Mucosa of descending colon (tissue), 3 donors: ENCODE data around the gene THRAP3. TPM values are rescaled to one million over a fixed set of nuclear protein-coding genes. Genes with fewer than 3 reads are reported as not detected.

ENCODE experiments used
- ATAC-seq: fragments of 200-7000 bp; cut with Tn5 transposase; one replicate; pipeline ENCODE4 v1.9.1; 2020; ENCODE audit warnings: mild to moderate bottlenecking, moderate library complexity
- DNase-seq, 3 donors: peaks; one replicate each; pipeline ENCODE4 v3.0.0-alpha.2; 2020
- H3K36me3 ChIP-seq: fragments of 200-600 bp; one replicate; pipeline ENCODE4 v1.8.0; 2021; ENCODE audit warnings: low read depth, mild to moderate bottlenecking
- H3K4me1 ChIP-seq: fragments of 200-600 bp; one replicate; pipeline ENCODE4 v1.8.0; 2021; ENCODE audit warnings: low read depth, mild to moderate bottlenecking
- H3K4me3 ChIP-seq: fragments of 200-600 bp; one replicate; pipeline ENCODE4 v1.8.0; 2021; ENCODE audit warnings: mild to moderate bottlenecking
- H3K9me3 ChIP-seq: fragments of 200-600 bp; one replicate; pipeline ENCODE4 v1.8.0; 2021; ENCODE audit warnings: mild to moderate bottlenecking
- intact Hi-C, 2 donors: fragments of 100-400 bp; cut with DNase I in 1 of 2; cut with micrococcal nuclease in 1 of 2; formaldehyde crosslinking; loops; one replicate each; pipeline versions ENCODE4 v1.11.0 to v1.11.1; 2022; cut with DNase I, micrococcal nuclease
- total RNA-seq, 3 donors: library from RNA; stranded (reverse); fragmentation: NEBNext Ultra II Directional in 2 of 3; extraction: Animal tissue kit (Norgen Biotek cat#: 25700) in 2 of 3; gene quantifications; one replicate each; pipeline versions ENCODE4 v1.2.1 to v1.2.4, GENCODE V29; 2021 to 2023
- TF ChIP-seq, protein P1 (sequence below): fragments of 200-600 bp; IDR thresholded peaks from one replicate; pipeline ENCODE4 v1.8.0; 2022; ENCODE audit warnings: antibody characterized with exemption, mild to moderate bottlenecking
- donor health status: DM: no; HTN: no; CAD: no; lungs with moderate emphysema.
- donor health status: DM: no; HTN: no; CAD: no.
- donor health status: DM: no; HTN: yes; CAD: no.

The THRAP3 gene
- total RNA-seq, 3 donors from 2014 or later, result 83.0 to 103 (median 85.1) TPM

DNA sequence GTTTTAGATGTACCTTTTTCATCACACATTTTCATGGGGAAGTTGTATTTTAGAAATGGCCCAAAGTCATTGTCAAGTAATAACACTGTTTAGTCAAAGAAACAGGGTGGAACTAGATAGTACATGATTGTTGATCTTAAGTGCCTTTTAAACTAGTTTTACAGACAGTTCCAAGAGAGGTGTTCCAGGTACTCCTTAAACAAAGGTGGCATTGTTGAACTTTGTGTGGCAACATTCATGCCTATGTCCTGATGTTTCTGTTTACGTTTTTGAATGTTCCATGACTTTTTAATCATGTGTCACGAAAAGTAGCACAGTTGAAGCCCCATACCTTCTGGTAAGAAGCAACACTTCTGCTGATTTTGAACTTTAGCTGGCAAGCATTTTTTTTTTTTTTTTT is 72.8 kb downstream of the THRAP3 start:
- Histone ChIP-seq H3K9me3 (no peaks in the 10 kb centered on the region), H3K4me3 (no peak overlapping the region), H3K4me1 (peaks cover 23% of the 10 kb centered on the region), H3K36me3 (peaks cover 12% of the 10 kb centered on the region)
- TF ChIP-seq, protein P1, sequence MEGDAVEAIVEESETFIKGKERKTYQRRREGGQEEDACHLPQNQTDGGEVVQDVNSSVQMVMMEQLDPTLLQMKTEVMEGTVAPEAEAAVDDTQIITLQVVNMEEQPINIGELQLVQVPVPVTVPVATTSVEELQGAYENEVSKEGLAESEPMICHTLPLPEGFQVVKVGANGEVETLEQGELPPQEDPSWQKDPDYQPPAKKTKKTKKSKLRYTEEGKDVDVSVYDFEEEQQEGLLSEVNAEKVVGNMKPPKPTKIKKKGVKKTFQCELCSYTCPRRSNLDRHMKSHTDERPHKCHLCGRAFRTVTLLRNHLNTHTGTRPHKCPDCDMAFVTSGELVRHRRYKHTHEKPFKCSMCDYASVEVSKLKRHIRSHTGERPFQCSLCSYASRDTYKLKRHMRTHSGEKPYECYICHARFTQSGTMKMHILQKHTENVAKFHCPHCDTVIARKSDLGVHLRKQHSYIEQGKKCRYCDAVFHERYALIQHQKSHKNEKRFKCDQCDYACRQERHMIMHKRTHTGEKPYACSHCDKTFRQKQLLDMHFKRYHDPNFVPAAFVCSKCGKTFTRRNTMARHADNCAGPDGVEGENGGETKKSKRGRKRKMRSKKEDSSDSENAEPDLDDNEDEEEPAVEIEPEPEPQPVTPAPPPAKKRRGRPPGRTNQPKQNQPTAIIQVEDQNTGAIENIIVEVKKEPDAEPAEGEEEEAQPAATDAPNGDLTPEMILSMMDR, result no peak
- DNase-seq (no peak), ATAC-seq (peak; percentile 71)
- intact Hi-C loops, result no loop called here

DNA sequence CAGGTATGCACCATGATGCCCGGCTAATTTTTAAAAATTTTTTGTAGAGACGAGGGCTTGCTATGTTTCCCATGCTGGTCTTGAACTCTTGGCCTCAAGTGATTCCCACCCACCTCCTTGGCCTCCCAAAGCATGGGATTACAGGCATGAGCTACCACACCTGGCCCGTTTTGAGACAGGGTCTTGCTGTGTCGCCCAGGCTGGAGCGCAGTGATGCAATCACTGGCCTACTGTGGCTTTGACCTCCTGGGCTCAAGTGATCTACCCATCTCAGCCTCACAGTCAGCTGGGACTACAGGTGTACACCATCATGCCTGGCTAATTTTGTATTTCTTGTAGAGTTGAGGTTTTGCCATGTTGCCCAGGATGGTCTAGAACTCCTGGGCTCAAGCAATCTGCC is 74.4 kb downstream of the THRAP3 start:
- intact Hi-C loops, result no loop called here
- DNase-seq (no peak), ATAC-seq (no peak)
- TF ChIP-seq, protein P1, result no peak
- peaks cover 13% of the 10 kb centered on the region for H3K36me3 ChIP-seq
- peaks cover 23% of the 10 kb centered on the region for H3K4me1 ChIP-seq
- no peak overlapping the region for H3K4me3 ChIP-seq
- no peaks in the 10 kb centered on the region for H3K9me3 ChIP-seq

DNA sequence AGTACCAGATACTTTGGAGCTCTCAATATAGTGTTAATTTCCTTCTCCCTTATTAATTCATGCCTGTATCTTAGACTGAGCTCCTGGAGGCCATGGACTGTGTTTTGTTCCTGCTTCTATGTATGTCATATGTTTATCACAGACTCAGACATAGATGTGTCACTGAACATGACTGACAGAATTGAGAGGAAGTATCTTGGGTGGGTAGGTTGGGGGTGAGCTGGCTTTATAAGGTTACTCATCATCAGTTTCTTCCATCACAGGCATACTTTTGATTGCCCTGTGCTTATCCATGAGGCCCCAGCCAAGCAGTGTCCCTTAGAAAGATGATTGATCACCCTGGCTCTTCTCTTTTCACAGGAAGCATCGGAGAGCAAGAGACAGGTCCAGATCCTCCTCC is 76.3 kb downstream of the THRAP3 start:
- peak; percentile 21 for ATAC-seq
- no peaks in the 10 kb centered on the region for H3K9me3 ChIP-seq
- peaks cover 19% of the 10 kb centered on the region for H3K4me1 ChIP-seq
- no peak for DNase-seq
- H3K36me3 ChIP-seq, result peaks cover 13% of the 10 kb centered on the region
- intact Hi-C loops, result no loop called here
- TF ChIP-seq, protein P1, result no peak
- H3K4me3 ChIP-seq, result no peak overlapping the region

DNA sequence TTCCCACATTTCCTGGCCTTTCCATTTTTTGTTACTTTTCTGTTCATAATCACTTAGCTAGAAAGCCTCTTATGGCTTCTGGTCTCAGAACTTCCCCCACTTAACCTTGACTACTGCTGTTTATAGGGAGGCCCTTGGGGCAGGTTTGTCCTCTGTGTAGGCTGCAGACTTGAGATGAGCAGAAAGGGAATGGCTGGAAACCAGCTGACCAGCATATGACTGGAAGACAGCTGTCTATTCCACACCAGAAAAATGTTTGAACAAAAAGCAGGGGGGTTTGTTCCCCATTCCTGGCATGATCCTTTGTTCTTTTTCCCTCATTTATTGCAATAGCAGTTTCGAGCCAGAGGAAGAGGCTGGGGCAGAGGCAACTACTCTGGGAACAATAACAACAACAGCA is 77.0 kb downstream of the THRAP3 start:
- intact Hi-C loops, result no loop called here

DNA sequence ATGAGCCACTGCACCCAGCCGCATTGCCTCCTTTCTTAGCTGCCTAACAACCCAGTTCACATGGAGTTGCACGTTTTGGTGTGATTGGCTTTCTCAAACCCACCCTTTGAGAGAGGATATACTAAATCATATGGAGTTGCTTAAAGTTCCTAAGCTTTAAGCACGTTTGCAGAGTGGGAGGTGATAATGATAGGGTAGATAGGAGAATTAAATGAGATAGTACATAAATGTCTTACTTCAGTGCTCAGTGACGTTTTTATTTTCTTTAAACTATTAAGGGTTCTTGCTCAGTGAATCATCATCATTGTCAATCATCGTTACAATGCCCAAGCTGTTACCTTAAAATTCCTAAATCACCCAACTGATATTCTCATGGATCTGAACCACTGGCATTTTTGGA is 79.0 kb downstream of the THRAP3 start:
- peaks cover 19% of the 10 kb centered on the region for H3K4me1 ChIP-seq
- no peak for ATAC-seq
- DNase-seq, result no peak
- peaks cover 13% of the 10 kb centered on the region for H3K36me3 ChIP-seq
- H3K9me3 ChIP-seq, result no peaks in the 10 kb centered on the region
- intact Hi-C loops, result no loop called here
- H3K4me3 ChIP-seq, result no peak overlapping the region
- TF ChIP-seq, protein P1, result no peak

More for the DNA sequence above, 77.0 kb downstream of the THRAP3 start:
- H3K9me3 ChIP-seq, result no peaks in the 10 kb centered on the region
- peaks cover 22% of the 10 kb centered on the region for H3K4me1 ChIP-seq
- no peak for DNase-seq
- peaks cover 13% of the 10 kb centered on the region for H3K36me3 ChIP-seq
- TF ChIP-seq, protein P1, result no peak
- no peak overlapping the region for H3K4me3 ChIP-seq
- no peak for ATAC-seq
